HG02642 (cell line): ENCODE results near the gene VAV3.

Source experiments
- ATAC-seq: cut with Tn5 transposase; IDR thresholded peaks from one replicate; pipeline ENCODE4 v1.9.1; 2021; ENCODE audit warnings: mild to moderate bottlenecking; ENCODE audit not compliant: unreplicated experiment, poor library complexity

VAV3 gene

DNA sequence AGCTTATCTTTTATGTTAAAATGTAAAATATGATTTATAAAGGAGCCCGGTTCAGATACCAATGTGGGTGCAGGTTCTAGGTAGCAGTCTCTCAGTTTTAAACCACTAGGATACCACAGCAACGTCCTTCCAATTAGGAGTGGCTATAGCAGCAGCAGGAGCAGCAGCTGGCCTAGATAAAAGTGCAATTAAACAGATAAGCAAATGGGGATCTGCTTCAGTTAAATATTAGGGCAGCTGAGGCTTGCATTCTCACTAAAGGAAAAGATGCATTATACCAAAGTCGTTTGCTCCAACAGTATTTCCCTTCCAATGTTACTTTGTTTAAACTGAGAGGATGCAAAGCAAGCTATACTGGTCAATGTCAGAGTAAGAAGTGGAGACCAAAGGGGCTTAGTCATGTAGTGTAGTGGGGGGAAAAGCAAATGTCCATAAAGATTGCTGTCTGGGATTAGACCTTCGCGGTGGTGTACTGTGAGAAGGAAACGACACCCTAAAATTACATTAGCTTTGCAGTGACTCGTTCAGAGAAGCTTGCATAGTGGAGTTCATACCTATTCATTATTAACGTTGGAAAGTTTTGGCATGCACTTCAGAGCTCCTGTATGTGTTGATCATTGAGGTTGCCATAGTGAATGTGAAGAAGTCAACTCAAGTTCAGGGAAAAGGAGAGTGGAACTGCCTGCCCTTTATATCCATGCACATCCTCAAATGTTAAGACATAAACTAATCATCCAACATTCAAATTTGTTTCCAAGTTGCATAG, 272.2 kb downstream of the VAV3 start:
- no peak for ATAC-seq

GRCh38 chr1:107691540-107691939, 273.4 kb downstream of the VAV3 start:
- no peak for ATAC-seq

DNA sequence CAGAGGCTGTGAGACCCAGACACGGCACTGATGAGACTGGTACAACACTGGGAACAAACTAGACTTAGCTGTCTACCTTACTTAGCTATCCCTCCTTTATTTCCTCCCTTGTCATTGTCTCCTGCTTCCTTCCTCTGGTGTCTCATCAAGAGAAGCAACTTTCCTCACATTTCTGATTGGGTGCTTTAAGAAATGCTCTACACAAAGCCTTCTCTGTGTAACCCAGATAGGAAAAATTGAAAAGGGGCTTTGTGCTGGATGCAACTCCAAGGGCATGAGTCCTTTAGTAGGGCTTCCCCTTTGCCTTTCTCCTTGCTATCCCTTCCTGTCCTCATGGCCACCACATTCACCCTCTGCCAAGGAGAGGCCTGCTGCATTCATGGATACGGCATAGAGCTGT, 274.5 kb downstream of the VAV3 start:
- ATAC-seq, result no peak

DNA sequence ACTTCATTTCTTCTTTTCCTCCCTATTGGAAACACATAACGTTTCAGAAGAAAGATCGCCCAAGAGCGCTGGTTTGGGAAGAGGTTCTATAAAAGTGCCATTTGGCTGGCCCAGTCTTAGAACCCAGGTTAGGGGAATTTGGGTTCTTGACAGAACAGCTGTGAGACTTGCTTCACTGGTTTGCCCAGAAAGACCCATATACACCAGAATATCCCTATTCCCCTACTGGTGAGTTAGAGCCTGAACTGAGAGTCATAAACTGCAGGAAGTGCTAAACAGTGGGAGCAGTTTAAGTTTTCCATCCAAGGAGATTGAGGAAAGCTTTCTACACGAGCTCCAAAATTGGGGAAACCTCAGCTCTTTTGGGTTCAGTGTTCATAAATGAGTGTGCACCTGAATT, 275.2 kb downstream of the VAV3 start:
- ATAC-seq, result no peak

DNA sequence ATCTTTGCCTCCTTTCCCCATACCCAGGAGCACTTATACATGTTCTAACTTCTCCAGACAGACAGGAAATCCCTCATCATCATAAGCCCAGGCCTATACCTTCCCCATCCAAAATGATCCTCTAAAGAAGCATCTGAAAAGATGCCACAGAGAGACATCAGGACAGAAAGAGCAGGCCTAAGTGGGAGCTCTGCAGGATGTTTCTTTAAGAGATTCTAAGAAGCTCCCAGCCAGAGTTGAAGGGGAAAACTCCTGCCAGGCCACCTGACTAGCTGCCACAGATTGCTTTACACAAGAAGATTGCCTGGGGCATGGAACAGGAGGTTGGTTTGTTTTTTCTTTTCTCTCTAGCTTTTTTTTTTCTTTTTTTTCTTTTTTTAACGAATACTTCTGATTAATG, 275.8 kb downstream of the VAV3 start:
- ATAC-seq, result no peak

GRCh38 chr1:107687849-107688753, 276.9 kb downstream of the VAV3 start:
- ATAC-seq, result no peak

GRCh38 chr1:107683683-107684082, 281.3 kb downstream of the VAV3 start:
- ATAC-seq, result no peak

DNA sequence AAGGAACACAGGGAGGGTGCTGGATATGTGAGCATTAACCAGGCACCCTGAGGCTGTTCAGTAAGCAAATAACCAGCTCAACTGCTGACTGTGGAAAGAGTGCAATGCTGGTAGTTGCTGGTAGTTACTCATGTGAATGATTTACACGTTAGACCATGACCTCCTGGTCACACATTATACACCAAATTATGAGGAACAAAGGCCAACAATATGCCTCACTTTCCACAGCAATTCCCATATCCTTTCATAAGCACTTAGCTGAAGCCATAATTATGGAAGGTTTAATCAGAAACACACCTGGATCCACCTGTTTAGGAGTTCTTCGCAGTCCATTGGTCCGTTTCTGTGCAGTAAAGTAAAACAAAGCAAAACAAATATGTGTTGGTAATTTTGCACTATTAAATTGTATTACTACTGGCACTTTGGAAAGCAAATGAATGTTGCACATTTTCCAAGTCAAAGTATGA, 281.8 kb downstream of the VAV3 start:
- ATAC-seq, result no peak

GRCh38 chr1:107682467-107682866, 282.5 kb downstream of the VAV3 start:
- ATAC-seq, result no peak

- ATAC-seq, result no peak
These were observed 283.9 kb downstream of the VAV3 start for GRCh38 chr1:107681001-107681479.

DNA sequence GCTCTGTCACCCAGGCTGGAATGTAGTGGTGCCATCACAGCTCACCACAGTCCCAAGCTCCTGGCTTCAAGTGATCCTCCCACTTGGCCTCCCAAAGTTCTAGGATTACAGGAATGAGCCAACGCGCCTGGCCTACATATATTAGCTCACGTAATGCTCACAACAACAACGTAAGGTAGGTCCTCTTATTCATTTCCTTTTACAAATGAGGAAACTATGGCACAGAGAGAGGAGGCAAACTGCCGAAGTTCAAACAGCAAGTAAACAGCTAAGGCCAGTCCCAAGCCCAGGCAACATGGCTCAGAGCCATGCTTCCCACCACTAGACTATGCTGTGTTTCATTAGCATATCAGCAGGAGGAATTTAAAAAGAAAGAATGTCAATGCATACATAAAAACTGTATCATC, 284.4 kb downstream of the VAV3 start:
- ATAC-seq, result no peak

GRCh38 chr1:107679411-107679953, 285.5 kb downstream of the VAV3 start:
- no peak for ATAC-seq

DNA sequence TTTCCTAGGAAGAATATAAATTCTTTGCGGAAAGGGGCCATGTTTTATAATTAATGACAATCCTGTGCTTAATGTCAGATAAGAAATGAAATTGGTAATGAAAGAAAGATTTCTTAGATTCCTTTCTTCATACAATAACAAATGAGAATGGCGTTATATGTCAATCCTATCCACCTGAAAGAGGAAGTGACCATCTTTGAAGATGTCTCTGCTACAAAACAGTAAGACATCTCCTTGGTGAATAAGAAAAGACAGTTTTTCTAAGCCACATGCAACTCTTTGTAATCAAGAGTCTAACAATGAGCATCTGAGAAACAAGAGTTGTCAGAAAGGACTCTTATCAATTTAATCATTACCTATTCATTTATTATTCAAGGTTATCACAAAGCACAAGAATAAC, 286.0 kb downstream of the VAV3 start:
- no peak for ATAC-seq

DNA sequence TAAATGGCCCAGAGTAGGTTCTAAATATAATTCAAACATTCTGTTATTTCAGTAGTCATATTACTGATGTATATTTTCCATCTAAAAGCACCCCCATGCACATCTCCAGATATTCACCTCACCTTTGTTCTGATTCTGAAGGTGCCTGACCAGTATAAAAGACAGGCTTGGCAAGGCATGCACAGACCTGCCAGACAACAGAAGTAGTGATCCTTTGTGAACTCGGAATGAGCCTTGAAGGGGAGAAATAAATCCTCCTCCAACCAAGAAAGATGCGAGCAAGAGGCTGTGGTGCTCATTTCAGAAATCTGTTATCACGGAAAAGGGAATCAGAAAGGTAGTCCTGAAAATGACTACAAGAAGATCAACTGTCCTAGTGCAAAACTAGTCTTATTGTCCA, 287.3 kb downstream of the VAV3 start:
- no peak for ATAC-seq

GRCh38 chr1:107674486-107674885, 290.5 kb downstream of the VAV3 start:
- no peak for ATAC-seq

DNA sequence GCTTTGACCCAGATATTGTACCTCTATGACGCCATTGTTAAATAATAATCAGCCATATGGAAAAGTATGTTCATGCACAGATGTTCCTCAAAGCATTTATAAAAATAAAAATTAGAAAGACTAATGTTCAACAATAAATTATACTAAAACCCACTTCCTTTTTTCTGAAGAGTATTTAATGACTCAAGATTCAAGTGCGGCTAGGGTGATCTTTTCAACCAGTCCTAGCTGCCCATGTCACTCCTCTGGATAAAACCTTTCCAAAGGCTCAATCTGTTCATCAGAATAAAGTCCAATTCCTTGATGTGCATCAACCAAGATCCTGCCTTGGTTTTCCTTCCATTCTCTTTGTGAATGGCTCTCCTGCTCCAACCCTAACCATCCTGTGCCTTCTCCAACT, 292.0 kb downstream of the VAV3 start:
- ATAC-seq, result no peak

DNA sequence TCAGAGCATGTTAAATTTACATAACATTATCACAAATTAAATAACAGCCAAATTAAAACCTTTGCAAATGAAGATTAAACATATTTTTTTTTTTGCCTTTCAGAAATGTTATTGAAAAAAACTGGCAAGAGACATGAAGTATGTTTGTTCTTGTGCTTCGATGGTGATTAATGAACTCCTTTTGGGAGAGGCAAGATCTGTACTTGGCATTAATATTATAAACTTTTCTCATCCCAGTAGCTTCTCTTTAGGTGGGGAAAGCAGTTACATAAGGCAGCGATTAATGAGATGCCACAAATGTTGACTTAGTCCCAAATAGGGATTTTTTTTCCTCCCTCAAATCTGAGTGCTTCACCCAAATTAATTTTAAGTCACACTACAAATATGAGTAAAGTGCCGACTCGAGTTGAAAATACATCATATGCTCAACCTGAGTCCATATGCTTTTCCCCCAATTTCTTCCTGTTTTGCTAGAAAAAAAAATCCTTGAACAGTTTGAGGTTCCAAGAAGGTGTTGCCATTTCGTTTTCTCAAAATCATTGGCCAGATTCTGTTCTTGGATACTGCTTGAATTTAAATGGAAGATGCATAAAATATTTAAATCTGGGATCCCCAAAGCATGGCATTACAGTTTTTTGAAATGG, 294.5 kb downstream of the VAV3 start:
- no peak for ATAC-seq

DNA sequence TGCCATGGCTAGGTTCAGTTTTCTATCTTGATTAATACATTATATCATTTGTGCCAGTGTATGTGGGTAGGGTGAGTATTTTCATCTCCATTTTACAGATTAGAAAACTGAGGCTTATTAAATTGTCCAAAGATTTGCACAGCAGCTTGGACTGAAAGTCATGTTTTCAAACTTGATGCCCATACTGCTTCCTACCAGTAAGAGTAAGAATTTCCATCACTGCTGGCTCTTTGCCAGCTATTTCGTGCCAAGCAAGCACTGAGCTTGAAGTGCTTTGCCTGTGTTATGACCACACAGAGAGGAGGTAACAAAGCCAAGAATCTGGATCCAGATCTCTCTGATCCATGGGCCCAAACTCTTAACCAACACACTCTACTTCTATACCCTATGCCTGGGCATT, 295.0 kb downstream of the VAV3 start:
- no peak for ATAC-seq

GRCh38 chr1:107668762-107669161, 296.2 kb downstream of the VAV3 start:
- no peak for ATAC-seq

DNA sequence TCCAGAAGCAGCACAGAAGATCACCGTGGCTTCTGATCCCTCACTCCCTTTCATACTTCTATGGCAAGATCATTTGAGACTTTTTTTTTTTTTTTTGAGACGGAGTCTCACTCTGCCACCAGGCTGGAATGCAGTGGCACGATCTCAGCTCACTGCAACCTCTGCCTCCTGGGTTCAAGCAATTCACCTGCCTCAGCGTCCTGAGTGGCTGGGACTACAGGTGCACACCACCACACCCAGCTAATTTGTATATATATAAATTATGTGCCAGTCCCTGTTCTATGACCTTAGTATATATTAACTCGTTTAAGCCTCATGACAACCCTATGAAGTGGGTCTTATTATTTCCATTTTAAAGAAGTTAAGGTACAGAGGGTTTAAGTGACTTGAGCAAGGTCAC, 298.5 kb downstream of the VAV3 start:
- ATAC-seq, result no peak
